Jurkat, Clone E6-1 (cell line): Measurements from ENCODE around the gene SHROOM3.

Experiments used
- DNase-seq: peaks from one replicate; pipeline ENCODE4 v3.0.0-alpha.2; 2011; ENCODE audit warnings: low read depth, low spot score
- H3K4me3 ChIP-seq: 2 replicates; pipeline ENCODE4 v1.5.1; 2011; ENCODE audit warnings: mild to moderate bottlenecking, low read length, control low read depth, moderate library complexity

The SHROOM3 gene

GRCh38 chr4:76630741-76631140 lies 195.7 kb downstream of the SHROOM3 start:
- no peak for DNase-seq
- H3K4me3 ChIP-seq = no peak overlapping the region

- no peak overlapping the region for H3K4me3 ChIP-seq
- no peak for DNase-seq
Observed at GRCh38 chr4:76634220-76634619, 199.2 kb downstream of the SHROOM3 start.

GRCh38 chr4:76637712-76638361 lies 202.8 kb downstream of the SHROOM3 start:
- no peak overlapping the region for H3K4me3 ChIP-seq
- DNase-seq = no peak

- no peak overlapping the region for H3K4me3 ChIP-seq
- DNase-seq = no peak
Observed at GRCh38 chr4:76639288-76639687, 204.3 kb downstream of the SHROOM3 start.

GRCh38 chr4:76640353-76640910 lies 205.4 kb downstream of the SHROOM3 start:
- no peak for DNase-seq
- H3K4me3 ChIP-seq = no peak overlapping the region

GRCh38 chr4:76641351-76641750 lies 206.3 kb downstream of the SHROOM3 start:
- H3K4me3 ChIP-seq = no peak overlapping the region
- DNase-seq = no peak

- DNase-seq = no peak
- no peak overlapping the region for H3K4me3 ChIP-seq
Observed at GRCh38 chr4:76641758-76642157, 206.7 kb downstream of the SHROOM3 start.

- H3K4me3 ChIP-seq = no peak overlapping the region
Observed at GRCh38 chr4:76644831-76645485, 209.9 kb downstream of the SHROOM3 start.

GRCh38 chr4:76649086-76649485 lies 214.1 kb downstream of the SHROOM3 start:
- H3K4me3 ChIP-seq = no peak overlapping the region
- no peak for DNase-seq

More at GRCh38 chr4:76644831-76645485, 209.9 kb downstream of the SHROOM3 start:
- DNase-seq = no peak

GRCh38 chr4:76651616-76652015 lies 216.6 kb downstream of the SHROOM3 start:
- no peak for DNase-seq
- no peak overlapping the region for H3K4me3 ChIP-seq

GRCh38 chr4:76652389-76652788 lies 217.4 kb downstream of the SHROOM3 start:
- no peak for DNase-seq
- H3K4me3 ChIP-seq = no peak overlapping the region

GRCh38 chr4:76654084-76654483 lies 219.1 kb downstream of the SHROOM3 start:
- DNase-seq = no peak

GRCh38 chr4:76654791-76655190 lies 219.8 kb downstream of the SHROOM3 start:
- no peak overlapping the region for H3K4me3 ChIP-seq
- DNase-seq = no peak

More at GRCh38 chr4:76654084-76654483, 219.1 kb downstream of the SHROOM3 start:
- H3K4me3 ChIP-seq = no peak overlapping the region

- no peak for DNase-seq
- H3K4me3 ChIP-seq = no peak overlapping the region
Observed at GRCh38 chr4:76655566-76656479, 220.8 kb downstream of the SHROOM3 start.

GRCh38 chr4:76657443-76657842 lies 222.4 kb downstream of the SHROOM3 start:
- no peak overlapping the region for H3K4me3 ChIP-seq
- DNase-seq = no peak

- H3K4me3 ChIP-seq = no peak overlapping the region
- no peak for DNase-seq
Observed at GRCh38 chr4:76658231-76659102, 223.4 kb downstream of the SHROOM3 start.

- H3K4me3 ChIP-seq = no peak overlapping the region
- DNase-seq = no peak
Observed at GRCh38 chr4:76659103-76659490, 224.1 kb downstream of the SHROOM3 start.

- no peak for DNase-seq
- no peak overlapping the region for H3K4me3 ChIP-seq
Observed at GRCh38 chr4:76663824-76664223, 228.8 kb downstream of the SHROOM3 start.

- no peak overlapping the region for H3K4me3 ChIP-seq
- DNase-seq = no peak
Observed at GRCh38 chr4:76665153-76665552, 230.1 kb downstream of the SHROOM3 start.
